ENCODE results near the gene TAF11.
"Not testable (repeated sequence)": the region's sequence is repeated elsewhere in the genome, so short reads cannot be mapped to it uniquely, and the experiment has no call there.

TAF11 gene

DNA sequence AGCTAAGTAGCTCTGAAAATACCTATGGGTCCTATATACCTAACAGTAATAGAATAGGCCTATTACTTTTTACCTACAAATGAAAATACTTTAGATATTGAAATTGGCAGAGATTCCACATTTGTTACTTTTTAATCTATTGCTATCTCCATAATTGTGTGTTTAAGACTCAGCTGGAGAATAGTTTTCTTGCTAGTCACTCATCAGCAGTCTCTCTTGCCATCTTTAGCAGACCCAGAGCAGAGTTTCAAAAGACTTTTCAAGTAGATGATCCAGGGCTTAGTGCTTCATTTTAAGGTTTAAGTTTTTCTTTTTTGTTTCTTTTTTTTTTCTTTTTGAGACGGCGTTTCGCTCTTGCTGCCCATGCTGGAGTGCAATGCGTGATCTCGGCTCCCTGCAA lies 14.1 kb upstream of the TAF11 start:
- DNase-seq = no peak

DNA sequence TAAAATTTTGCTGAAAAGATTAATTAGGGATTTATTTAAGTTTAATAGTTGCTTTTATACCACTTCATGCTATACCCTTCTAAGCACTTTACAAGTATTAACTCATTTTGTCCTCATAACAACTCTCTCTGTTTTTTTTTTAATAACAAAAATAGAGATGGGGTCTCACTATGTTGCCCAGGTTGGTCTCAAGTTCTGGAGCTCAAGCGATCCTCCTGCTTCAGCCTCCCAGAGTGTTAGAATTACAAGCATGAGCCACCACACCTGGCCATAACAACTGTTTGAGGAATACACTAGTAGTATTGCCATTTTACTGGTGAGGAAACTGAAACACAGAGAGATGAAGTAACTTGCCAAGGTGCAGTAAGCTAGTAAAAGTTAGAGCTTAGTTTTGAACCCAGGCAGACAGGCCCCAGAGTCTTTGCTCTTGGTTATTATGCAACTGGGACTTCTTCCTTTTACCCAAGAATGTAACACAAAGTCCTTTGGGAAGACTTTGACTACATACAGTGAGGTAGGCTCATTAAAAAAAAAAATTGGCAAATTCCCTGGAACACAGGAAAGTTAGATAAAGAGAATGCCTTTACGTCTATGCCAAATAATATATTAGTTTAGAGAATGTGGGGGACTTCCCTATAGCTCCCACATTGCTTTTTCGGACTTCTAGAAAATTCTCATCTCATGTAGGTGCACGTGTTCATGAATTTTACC lies 12.6 kb upstream of the TAF11 start:
- no peak for DNase-seq

- DNase-seq = not testable (repeated sequence)
Observed at GRCh38 chr6:34899748-34900147, 11.9 kb upstream of the TAF11 start.

GRCh38 chr6:34897716-34898115 lies 9.9 kb upstream of the TAF11 start:
- no peak for DNase-seq

DNA sequence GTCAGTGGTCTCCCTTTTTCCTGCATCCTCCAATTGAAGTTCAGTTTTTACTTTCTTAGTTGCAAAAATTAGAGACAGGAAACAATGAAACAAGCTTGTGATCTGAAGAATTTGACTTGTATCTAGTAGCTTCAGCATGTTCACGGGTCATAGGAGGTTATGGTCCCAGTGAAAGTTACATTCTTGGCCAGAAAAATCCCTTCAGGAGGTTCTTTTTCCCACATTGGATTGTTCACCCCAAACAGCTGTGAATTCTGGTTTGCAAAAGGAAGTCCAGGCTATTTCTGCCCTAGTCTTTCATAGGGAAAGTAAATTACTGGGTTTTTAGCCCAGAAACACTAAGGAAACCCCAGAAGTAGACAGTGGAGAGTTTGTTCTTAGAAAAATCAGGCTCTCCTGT lies 9.3 kb upstream of the TAF11 start:
- no peak for DNase-seq

GRCh38 chr6:34894693-34895092 lies 6.9 kb upstream of the TAF11 start:
- no peak for DNase-seq

DNA sequence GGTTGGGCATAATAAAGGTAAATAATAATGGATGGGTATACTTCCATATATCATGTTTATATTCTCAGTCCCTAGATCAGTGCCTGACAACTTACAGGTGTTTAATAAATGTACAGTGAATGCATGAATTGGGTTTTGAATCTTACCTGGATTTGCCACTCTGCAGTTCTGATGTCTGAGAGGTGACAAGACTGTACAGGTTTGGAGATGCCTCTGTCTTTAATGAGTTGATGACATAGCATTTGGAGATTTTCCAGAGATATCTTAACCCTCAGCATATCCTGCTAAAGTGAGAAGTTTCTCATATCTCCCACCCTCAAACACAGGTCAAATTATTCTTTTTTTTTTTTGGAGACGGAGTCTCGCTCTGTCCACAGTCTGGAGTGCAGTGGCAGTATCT lies 3.5 kb upstream of the TAF11 start:
- DNase-seq = no peak

DNA sequence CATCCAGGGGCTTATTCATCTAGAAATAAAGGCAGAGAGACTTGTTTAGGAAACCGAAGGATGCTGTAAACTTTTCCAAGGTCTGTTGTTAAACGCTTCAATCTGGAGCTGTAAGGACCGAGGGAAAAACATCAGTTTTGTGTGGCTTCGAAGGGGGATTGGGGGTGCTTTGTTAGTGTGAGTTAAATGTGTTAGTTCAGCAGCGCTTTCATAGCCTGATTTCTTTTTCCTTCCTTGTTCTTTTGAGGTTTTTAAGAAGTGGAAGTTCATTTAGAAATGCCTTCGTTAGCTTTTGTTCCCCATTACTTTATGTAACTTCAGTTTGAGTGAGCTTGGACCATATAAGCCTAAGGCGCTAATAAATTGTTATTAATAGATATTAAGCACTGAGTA lies 2.7 kb upstream of the TAF11 start:
- no peak for DNase-seq

- peak; percentile 90 for DNase-seq
Observed at GRCh38 chr6:34888874-34889555, 1.2 kb upstream of the TAF11 start, which contains the start of gene ANKS1A. Gene ANKS1A, plus strand, starts transcription at chr6:34889255. Its CDS starts 148 bp downstream, at chr6:34889403.

GRCh38 chr6:34888514-34888856 lies 643 bp upstream of the TAF11 start:
- DNase-seq = no peak

DNA sequence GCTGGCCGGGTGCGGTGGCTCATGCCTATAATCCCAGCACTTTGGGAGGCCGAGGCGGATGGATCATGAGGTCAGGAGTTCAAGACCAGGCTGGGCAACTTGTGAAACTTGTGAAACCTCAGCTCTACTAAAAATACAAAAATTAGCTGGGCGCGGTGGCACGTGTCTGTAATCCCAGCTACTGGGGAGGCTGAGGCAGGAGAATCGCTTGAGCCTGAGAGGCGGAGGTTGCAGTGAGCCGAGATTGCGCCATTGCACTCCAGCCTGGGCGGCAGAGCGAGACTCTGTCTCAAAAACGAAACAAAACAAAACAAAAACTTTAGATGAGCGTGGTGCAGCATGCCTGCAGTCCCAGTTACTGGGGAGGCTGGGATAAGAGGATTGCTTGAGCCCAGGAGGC lies 2.0 kb downstream of the TAF11 start:
- DNase-seq = not testable (repeated sequence)

- no peak for DNase-seq
Observed at GRCh38 chr6:34884996-34885395, 2.8 kb downstream of the TAF11 start.

DNA sequence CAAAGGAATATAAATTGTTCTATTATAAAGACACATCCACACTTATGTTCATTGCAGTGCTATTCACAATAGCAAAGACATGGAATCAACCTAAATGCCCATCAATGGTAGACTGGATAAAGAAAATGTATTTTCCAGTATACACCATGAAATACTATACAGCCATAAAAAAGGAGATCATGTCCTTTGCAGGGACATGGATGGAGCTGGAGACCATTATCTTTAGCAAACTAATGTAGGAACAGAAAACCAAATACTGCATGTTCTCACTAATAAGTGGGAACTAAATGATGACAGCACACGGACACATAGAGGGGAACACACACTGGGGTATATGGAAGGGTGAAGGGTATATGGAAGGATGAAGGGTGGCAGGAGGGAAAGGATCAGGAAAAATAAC lies 3.8 kb downstream of the TAF11 start:
- DNase-seq = not testable (repeated sequence)

DNA sequence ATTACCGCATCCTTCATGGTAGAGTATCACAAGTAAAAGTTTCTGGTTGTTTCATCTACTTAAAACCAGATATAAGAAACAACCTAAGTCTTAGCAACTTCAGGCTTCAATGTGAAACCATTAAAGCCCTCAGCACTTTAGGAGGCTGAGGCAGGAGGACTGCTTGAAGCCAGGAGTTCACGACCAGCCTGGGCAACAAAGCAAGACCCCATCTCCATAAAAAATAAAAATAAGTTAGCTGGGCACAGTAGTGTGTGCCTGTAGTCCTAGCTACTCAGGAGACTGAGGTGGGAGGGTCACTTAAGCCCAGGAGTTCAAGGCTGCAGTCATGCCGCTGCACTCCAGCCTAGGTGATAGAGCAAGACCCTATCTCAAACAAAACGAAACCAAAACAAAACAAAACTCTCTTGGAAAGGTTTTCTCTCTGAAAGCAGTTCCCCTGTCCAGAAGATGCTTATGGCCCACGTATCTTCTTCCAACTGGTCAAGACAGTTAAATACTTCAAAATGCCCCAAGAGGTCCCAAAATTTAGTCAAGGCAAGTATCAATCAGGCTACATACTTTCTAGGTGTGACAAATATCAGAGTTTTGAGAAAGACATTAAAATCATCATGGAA lies 9.9 kb downstream of the TAF11 start:
- DNase-seq = no peak

GRCh38 chr6:34877259-34877658 lies 10.6 kb downstream of the TAF11 start:
- DNase-seq = no peak

- no peak for DNase-seq
Observed at GRCh38 chr6:34876472-34876871, 11.4 kb downstream of the TAF11 start.

DNA sequence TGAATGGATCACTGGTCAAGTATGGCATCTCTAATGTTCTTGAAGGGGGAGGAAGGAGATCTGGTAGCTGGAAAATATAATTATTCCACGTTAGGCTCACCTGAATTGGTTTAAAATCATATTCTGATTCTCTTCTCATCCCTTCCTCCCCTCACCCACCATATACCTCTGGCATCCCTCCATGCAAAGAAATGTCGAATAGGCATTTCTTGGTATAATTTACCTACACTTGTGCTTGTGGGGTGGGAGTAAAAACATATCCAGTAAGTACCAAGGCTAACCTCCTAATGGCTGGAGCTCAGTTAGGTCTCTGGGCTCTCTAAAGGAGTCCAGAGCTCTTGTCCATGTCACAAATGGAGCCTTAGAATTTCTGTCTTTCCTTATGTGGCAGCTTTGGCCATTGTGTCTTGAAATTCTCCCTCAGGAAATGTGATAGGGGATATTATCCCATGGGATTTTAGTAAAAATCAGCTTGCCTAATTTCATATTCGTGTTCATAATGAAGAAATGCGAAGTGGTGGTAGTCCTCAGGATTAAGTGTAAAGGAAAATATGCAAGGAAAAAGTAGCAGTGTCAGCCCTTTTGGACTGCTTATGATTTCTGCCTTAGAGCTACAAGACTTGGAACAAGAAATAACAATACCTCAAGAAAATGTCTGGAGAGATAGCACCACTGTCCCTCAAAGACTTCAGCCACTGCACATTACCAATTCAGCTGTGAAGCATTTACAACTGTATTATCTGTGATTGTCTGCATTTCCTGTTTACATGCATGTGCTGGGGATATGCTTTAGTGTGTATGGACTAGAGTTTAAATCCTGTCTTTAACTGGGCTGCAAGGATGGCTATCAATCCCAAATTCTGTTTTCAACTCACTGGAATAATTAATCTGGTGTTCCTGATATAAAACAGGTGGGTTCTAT lies 12.3 kb downstream of the TAF11 start:
- no peak for DNase-seq

DNA sequence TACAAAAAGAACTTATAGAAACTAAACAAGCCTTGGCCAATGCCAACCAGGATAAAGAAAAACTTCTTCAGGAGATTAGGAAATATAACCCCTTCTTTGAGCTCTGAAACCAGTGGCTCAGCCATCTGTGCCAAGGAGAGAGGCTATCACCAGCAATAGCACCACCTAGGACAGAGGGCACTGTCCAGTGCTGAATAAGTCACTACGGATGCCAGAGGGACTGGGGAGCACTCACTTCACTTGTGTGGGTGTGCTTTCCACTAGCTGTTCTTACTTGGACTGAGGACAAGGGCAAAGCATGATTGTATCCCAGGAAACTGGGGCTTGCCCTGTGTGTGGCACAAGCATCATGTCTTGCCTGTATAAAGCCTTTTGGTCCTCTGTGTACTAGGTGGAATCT lies 15.5 kb downstream of the TAF11 start:
- no peak for DNase-seq

- DNase-seq = no peak
Observed at GRCh38 chr6:34871853-34872252, 16.0 kb downstream of the TAF11 start.

DNA sequence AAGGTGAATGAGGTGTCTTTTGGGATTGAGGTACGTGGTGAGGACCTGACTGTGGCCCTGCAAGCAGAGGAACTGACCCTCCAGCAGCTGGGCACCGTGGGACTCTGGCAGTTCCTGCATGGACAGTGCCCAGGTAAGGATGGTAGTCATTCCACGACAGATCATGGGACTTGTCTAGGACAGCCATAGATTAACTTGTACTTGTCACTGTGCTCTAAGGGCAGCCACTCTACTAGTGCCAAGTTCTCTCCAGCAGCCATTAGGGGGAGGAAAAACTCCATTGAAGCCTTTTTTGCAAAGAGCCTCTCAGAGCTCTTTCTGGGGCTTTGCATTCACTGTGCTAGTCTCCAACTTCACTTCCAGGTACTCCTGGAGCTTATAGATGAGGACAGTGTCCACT lies 20.4 kb downstream of the TAF11 start:
- no peak for DNase-seq

DNA sequence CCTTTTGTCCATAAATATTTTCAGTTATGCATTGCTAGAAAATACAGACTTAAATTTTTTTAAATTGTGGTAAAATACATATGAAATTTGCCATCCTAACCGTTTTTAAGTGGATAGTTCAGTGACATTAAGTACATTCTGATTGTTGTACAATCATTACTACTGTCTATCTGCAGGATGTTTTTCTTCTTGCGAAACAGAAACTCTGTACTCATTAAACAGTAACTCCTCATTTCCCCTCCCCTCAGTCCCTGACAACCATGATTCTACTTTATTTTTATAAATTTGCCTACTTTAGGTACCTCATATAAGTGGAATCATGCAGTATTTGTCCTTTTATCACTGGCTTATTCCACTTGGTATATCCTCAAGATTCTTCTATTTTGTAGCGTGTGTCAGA lies 21.3 kb downstream of the TAF11 start:
- DNase-seq = no peak

GRCh38 chr6:34865107-34865506 lies 22.7 kb downstream of the TAF11 start:
- no peak for DNase-seq

- no peak for DNase-seq
Observed at GRCh38 chr6:34864007-34864406, 23.8 kb downstream of the TAF11 start.

Data from CD4-positive, alpha-beta T cell treated with Interferon gamma for 1 hour (primary cell).